IPS-18a (cell line): ENCODE results near the gene EXO1.

Experiments
- H3K27ac ChIP-seq: one replicate; pipeline ENCODE4 v1.5.1; 2013; ENCODE audit warnings: low read length
- H3K27me3 ChIP-seq: one replicate; pipeline ENCODE4 v1.6.1; 2013; ENCODE audit warnings: mild to moderate bottlenecking, low read length; ENCODE audit not compliant: control insufficient read depth, insufficient read depth
- H3K36me3 ChIP-seq: one replicate; pipeline ENCODE4 v1.6.1; 2013; ENCODE audit warnings: low read depth, low read length; ENCODE audit not compliant: control insufficient read depth
- H3K4me1 ChIP-seq: one replicate; pipeline ENCODE4 v1.6.1; 2013; ENCODE audit warnings: low read depth, low read length; ENCODE audit not compliant: control insufficient read depth
- H3K4me3 ChIP-seq: one replicate; pipeline ENCODE4 v1.5.1; 2013; ENCODE audit warnings: low read length
- H3K9ac ChIP-seq: one replicate; pipeline ENCODE4 v1.6.1; 2013; ENCODE audit warnings: mild to moderate bottlenecking, low read length, moderate library complexity
- H3K9me3 ChIP-seq: one replicate; pipeline ENCODE4 v1.6.1; 2013; ENCODE audit warnings: low read depth, low read length; ENCODE audit not compliant: control insufficient read depth

Gene EXO1

GRCh38 chr1:241896670-241896962 is 48.6 kb downstream of the EXO1 start:
- H3K9me3 ChIP-seq, result no peaks in the 10 kb centered on the region
- H3K27ac ChIP-seq, result no peak overlapping the region
- H3K9ac ChIP-seq, result no peak overlapping the region
- H3K4me1 ChIP-seq, result no peaks in the 10 kb centered on the region
- H3K36me3 ChIP-seq, result no peaks in the 10 kb centered on the region
- no peak overlapping the region for H3K4me3 ChIP-seq
- H3K27me3 ChIP-seq, result no peaks in the 10 kb centered on the region

GRCh38 chr1:241899210-241899609 is 51.2 kb downstream of the EXO1 start:
- Histone ChIP-seq H3K9ac (no peak overlapping the region), H3K27me3 (no peaks in the 10 kb centered on the region), H3K9me3 (no peaks in the 10 kb centered on the region), H3K27ac (no peak overlapping the region), H3K4me3 (no peak overlapping the region), H3K36me3 (no peaks in the 10 kb centered on the region), H3K4me1 (no peaks in the 10 kb centered on the region)

GRCh38 chr1:241900381-241900780 is 52.4 kb downstream of the EXO1 start:
- no peaks in the 10 kb centered on the region for H3K36me3 ChIP-seq
- H3K27me3 ChIP-seq, result no peaks in the 10 kb centered on the region
- H3K9ac ChIP-seq, result no peak overlapping the region
- H3K9me3 ChIP-seq, result no peaks in the 10 kb centered on the region
- no peak overlapping the region for H3K4me3 ChIP-seq
- no peak overlapping the region for H3K27ac ChIP-seq
- no peaks in the 10 kb centered on the region for H3K4me1 ChIP-seq

GRCh38 chr1:241902391-241903065 is 54.5 kb downstream of the EXO1 start:
- no peaks in the 10 kb centered on the region for H3K27me3 ChIP-seq
- H3K27ac ChIP-seq, result no peak overlapping the region
- H3K9me3 ChIP-seq, result no peaks in the 10 kb centered on the region
- no peaks in the 10 kb centered on the region for H3K4me1 ChIP-seq
- no peak overlapping the region for H3K9ac ChIP-seq
- no peaks in the 10 kb centered on the region for H3K36me3 ChIP-seq
- no peak overlapping the region for H3K4me3 ChIP-seq

- Histone ChIP-seq H3K9me3 (no peaks in the 10 kb centered on the region), H3K9ac (no peak overlapping the region), H3K4me1 (no peaks in the 10 kb centered on the region), H3K27me3 (no peaks in the 10 kb centered on the region), H3K27ac (no peak overlapping the region), H3K4me3 (no peak overlapping the region), H3K36me3 (no peaks in the 10 kb centered on the region)
These were observed 68.2 kb downstream of the EXO1 start for GRCh38 chr1:241916196-241916595.

GRCh38 chr1:241917487-241917886 is 69.5 kb downstream of the EXO1 start:
- H3K9me3 ChIP-seq, result no peaks in the 10 kb centered on the region
- H3K4me3 ChIP-seq, result no peak overlapping the region
- H3K4me1 ChIP-seq, result no peaks in the 10 kb centered on the region
- H3K9ac ChIP-seq, result no peak overlapping the region
- no peaks in the 10 kb centered on the region for H3K36me3 ChIP-seq
- no peaks in the 10 kb centered on the region for H3K27me3 ChIP-seq
- no peak overlapping the region for H3K27ac ChIP-seq

GRCh38 chr1:241918879-241919278 is 70.9 kb downstream of the EXO1 start:
- H3K27me3 ChIP-seq, result no peaks in the 10 kb centered on the region
- H3K4me1 ChIP-seq, result no peaks in the 10 kb centered on the region
- H3K4me3 ChIP-seq, result no peak overlapping the region
- H3K9me3 ChIP-seq, result no peaks in the 10 kb centered on the region
- no peak overlapping the region for H3K9ac ChIP-seq
- no peaks in the 10 kb centered on the region for H3K36me3 ChIP-seq
- no peak overlapping the region for H3K27ac ChIP-seq

GRCh38 chr1:241924080-241924808 is 76.2 kb downstream of the EXO1 start:
- Histone ChIP-seq H3K4me3 (no peak overlapping the region), H3K4me1 (no peaks in the 10 kb centered on the region), H3K9me3 (no peaks in the 10 kb centered on the region), H3K27ac (no peak overlapping the region), H3K36me3 (no peaks in the 10 kb centered on the region), H3K9ac (no peak overlapping the region), H3K27me3 (no peaks in the 10 kb centered on the region)

- H3K4me3 ChIP-seq, result no peak overlapping the region
- no peaks in the 10 kb centered on the region for H3K9me3 ChIP-seq
- no peak overlapping the region for H3K9ac ChIP-seq
- H3K27ac ChIP-seq, result no peak overlapping the region
- no peaks in the 10 kb centered on the region for H3K27me3 ChIP-seq
- no peaks in the 10 kb centered on the region for H3K4me1 ChIP-seq
- H3K36me3 ChIP-seq, result no peaks in the 10 kb centered on the region
These were observed 78.1 kb downstream of the EXO1 start for GRCh38 chr1:241926141-241926540.

- H3K9me3 ChIP-seq, result no peaks in the 10 kb centered on the region
- no peaks in the 10 kb centered on the region for H3K4me1 ChIP-seq
- no peak overlapping the region for H3K4me3 ChIP-seq
- H3K27me3 ChIP-seq, result no peaks in the 10 kb centered on the region
- H3K9ac ChIP-seq, result no peak overlapping the region
- no peak overlapping the region for H3K27ac ChIP-seq
- no peaks in the 10 kb centered on the region for H3K36me3 ChIP-seq
These were observed 79.3 kb downstream of the EXO1 start for GRCh38 chr1:241927321-241927720.

GRCh38 chr1:241932845-241933244 is 84.8 kb downstream of the EXO1 start:
- Histone ChIP-seq H3K27ac (no peak overlapping the region), H3K4me1 (peaks cover 11% of the 10 kb centered on the region), H3K4me3 (no peak overlapping the region), H3K9me3 (no peaks in the 10 kb centered on the region), H3K36me3 (no peaks in the 10 kb centered on the region), H3K27me3 (no peaks in the 10 kb centered on the region), H3K9ac (no peak overlapping the region)

GRCh38 chr1:241934201-241934848 is 86.3 kb downstream of the EXO1 start:
- H3K27ac ChIP-seq, result no peak overlapping the region
- H3K4me1 ChIP-seq, result peaks cover 11% of the 10 kb centered on the region
- no peaks in the 10 kb centered on the region for H3K27me3 ChIP-seq
- no peak overlapping the region for H3K4me3 ChIP-seq
- H3K9ac ChIP-seq, result peak overlapping the region; percentile 29
- H3K9me3 ChIP-seq, result peaks cover 3% of the 10 kb centered on the region
- no peaks in the 10 kb centered on the region for H3K36me3 ChIP-seq
